H9 (cell line): ENCODE measurements around the gene TNIP1. TPM values are rescaled to one million over a fixed set of nuclear protein-coding genes. Genes with fewer than 3 reads are reported as not detected.

ENCODE experiments used
- DNase-seq: peaks from one replicate; pipeline ENCODE4 v3.0.0-alpha.2; 2017
- H2AFZ ChIP-seq: one replicate; pipeline ENCODE4 v1.6.1; 2013; ENCODE audit warnings: mild to moderate bottlenecking, low read length, control low read depth, moderate library complexity
- H2AK5ac ChIP-seq: 2 replicates; pipeline ENCODE4 v1.6.1; 2013; ENCODE audit warnings: low read length, control low read depth, mixed read lengths; ENCODE audit not compliant: insufficient read length
- H2BK120ac ChIP-seq: one replicate; pipeline ENCODE4 v1.6.1; 2013; ENCODE audit warnings: low read depth, mild to moderate bottlenecking, low read length, control low read depth, inconsistent platforms; ENCODE audit not compliant: poor library complexity, severe bottlenecking
- H2BK12ac ChIP-seq: 2 replicates; pipeline ENCODE4 v1.6.1; 2013; ENCODE audit warnings: low read length, control low read depth, mixed read lengths, low read depth; ENCODE audit not compliant: insufficient read length
- H2BK15ac ChIP-seq: 2 replicates; pipeline ENCODE4 v1.6.1; 2013; ENCODE audit warnings: low read depth, low read length, control low read depth
- H2BK20ac ChIP-seq: one replicate; pipeline ENCODE4 v1.6.1; 2013; ENCODE audit warnings: low read depth, mild to moderate bottlenecking, low read length, control low read depth, inconsistent platforms; ENCODE audit not compliant: poor library complexity, severe bottlenecking
- H2BK5ac ChIP-seq: 2 replicates; pipeline ENCODE4 v1.6.1; 2013; ENCODE audit warnings: low read length, control low read depth, mixed read lengths; ENCODE audit not compliant: insufficient read length
- H3K14ac ChIP-seq: 2 replicates; pipeline ENCODE4 v1.6.1; 2013; ENCODE audit warnings: low read length, control low read depth; ENCODE audit not compliant: insufficient read depth
- H3K18ac ChIP-seq: 2 replicates; pipeline ENCODE4 v1.6.1; 2013; ENCODE audit warnings: low read depth, mild to moderate bottlenecking, mixed read lengths, low read length, control low read depth; ENCODE audit not compliant: insufficient read length
- H3K23ac ChIP-seq: 2 replicates; pipeline ENCODE4 v1.6.1; 2013; ENCODE audit warnings: low read length, control low read depth, mixed read lengths, low read depth; ENCODE audit not compliant: insufficient read length
- H3K23me2 ChIP-seq: 2 replicates; pipeline ENCODE4 v1.6.1; 2013; ENCODE audit warnings: low read depth, mild to moderate bottlenecking, mixed read lengths, low read length, control low read depth; ENCODE audit not compliant: insufficient read length, poor library complexity, severe bottlenecking
- H3K27ac ChIP-seq: 2 replicates; pipeline ENCODE4 v1.5.1; 2013; ENCODE audit warnings: low read length, control low read depth, mixed read lengths, low read depth; ENCODE audit not compliant: insufficient read length
- H3K27me3 ChIP-seq: 2 replicates; pipeline ENCODE4 v1.6.1; 2013; ENCODE audit warnings: low read length, control low read depth, inconsistent platforms; ENCODE audit not compliant: insufficient read depth
- H3K4ac ChIP-seq: 2 replicates; pipeline ENCODE4 v1.6.1; 2013; ENCODE audit warnings: low read depth, mild to moderate bottlenecking, control low read depth, inconsistent platforms, low read length, moderate library complexity
- H3K4me1 ChIP-seq: 2 replicates; pipeline ENCODE4 v1.6.1; 2013; ENCODE audit warnings: low read length, control low read depth, inconsistent platforms; ENCODE audit not compliant: insufficient read depth
- H3K4me2 ChIP-seq: 2 replicates; pipeline ENCODE4 v1.6.1; 2013; ENCODE audit warnings: low read length, control low read depth, mixed read lengths; ENCODE audit not compliant: insufficient read length, insufficient read depth
- H3K56ac ChIP-seq: 2 replicates; pipeline ENCODE4 v1.6.1; 2013; ENCODE audit warnings: low read depth, mild to moderate bottlenecking, mixed read lengths, low read length, control low read depth; ENCODE audit not compliant: insufficient read length
- H3K79me1 ChIP-seq: 2 replicates; pipeline ENCODE4 v1.6.1; 2013; ENCODE audit warnings: low read depth, mild to moderate bottlenecking, moderate library complexity, low read length, control low read depth, inconsistent platforms; ENCODE audit not compliant: insufficient read depth, poor library complexity, severe bottlenecking
- H3K79me2 ChIP-seq: 2 replicates; pipeline ENCODE4 v1.6.1; 2013; ENCODE audit warnings: low read length, control low read depth, inconsistent platforms; ENCODE audit not compliant: insufficient read depth
- H3K9ac ChIP-seq: 2 replicates; pipeline ENCODE4 v1.6.1; 2013; ENCODE audit warnings: low read length, control low read depth, mixed read lengths; ENCODE audit not compliant: insufficient read length; ENCODE audit errors: extremely low read depth
- H3K9me3 ChIP-seq: one replicate; pipeline ENCODE4 v1.6.1; 2013; ENCODE audit warnings: low read depth, low read length, inconsistent platforms; ENCODE audit not compliant: control insufficient read depth
- H3T11ph ChIP-seq: one replicate; pipeline ENCODE4 v1.6.1; 2013; ENCODE audit warnings: mild to moderate bottlenecking, low read length, control low read depth, inconsistent platforms
- H4K20me1 ChIP-seq: one replicate; pipeline ENCODE4 v1.6.1; 2013; ENCODE audit not compliant: control insufficient read depth, insufficient read length, insufficient read depth
- H4K5ac ChIP-seq: 2 replicates; pipeline ENCODE4 v1.6.1; 2013; ENCODE audit warnings: low read depth, mild to moderate bottlenecking, mixed read lengths, low read length, control low read depth; ENCODE audit not compliant: insufficient read length
- H4K8ac ChIP-seq: replicated peaks from 2 replicates; pipeline ENCODE4 v1.6.1; 2013; ENCODE audit warnings: low read length, control low read depth, mixed read lengths, low read depth; ENCODE audit not compliant: insufficient read length
- H4K91ac ChIP-seq: 2 replicates; pipeline ENCODE4 v1.6.1; 2013; ENCODE audit warnings: low read depth, mild to moderate bottlenecking, moderate library complexity, mixed read lengths, low read length, control low read depth; ENCODE audit not compliant: insufficient read length
- H3K27ac Mint-ChIP-seq, 3 experiments: 2 replicates in 2 of 3; 3 replicates in 1 of 3; pipeline ENCODE4 v1.8.0; 2020 to 2021; ENCODE audit warnings: mixed read lengths in 3 of 3, mild to moderate bottlenecking in 1 of 3, moderate library complexity in 1 of 3
- H3K27me3 Mint-ChIP-seq: 2 replicates; pipeline ENCODE4 v1.8.0; 2021; ENCODE audit warnings: low read depth, mild to moderate bottlenecking, moderate library complexity, mixed read lengths
- H3K36me3 Mint-ChIP-seq, 3 experiments: 2 replicates in 2 of 3; 3 replicates in 1 of 3; pipeline ENCODE4 v1.8.0; 2020 to 2021; ENCODE audit warnings: low read depth in 3 of 3, mixed read lengths in 3 of 3; ENCODE audit not compliant: insufficient read depth in 1 of 3
- H3K4me1 Mint-ChIP-seq, 2 experiments: 2 replicates each; pipeline ENCODE4 v1.8.0; 2020; ENCODE audit warnings: mixed read lengths in 2 of 2
- H3K4me3 Mint-ChIP-seq, 2 experiments: 2 replicates in 1 of 2; 3 replicates in 1 of 2; pipeline ENCODE4 v1.8.0; 2020 to 2021; ENCODE audit warnings: mild to moderate bottlenecking in 2 of 2, mixed read lengths in 2 of 2, moderate library complexity in 1 of 2
- H3K9me3 Mint-ChIP-seq, 2 experiments: 2 replicates in 1 of 2; 3 replicates in 1 of 2; pipeline ENCODE4 v1.8.0; 2020; ENCODE audit warnings: mild to moderate bottlenecking in 2 of 2, mixed read lengths in 2 of 2, moderate library complexity in 1 of 2
- WGBS: extraction: QIAGEN DNeasy Blood & Tissue Kit; methylation state at CpG from one replicate; pipeline ENCODE4 v1.1.7; 2013; ENCODE audit warnings: missing lambda C conversion rate, low lambda C conversion rate, mixed read lengths; ENCODE audit not compliant: insufficient read length; ENCODE audit errors: extremely low coverage; 5-methylcytosine and 5-hydroxymethylcytosine counted together
- total RNA-seq: library from RNA; stranded (reverse); gene quantifications from 2 replicates; pipeline ENCODE4 v1.2.1, GENCODE V29; 2021
- TF ChIP-seq, protein P1 (sequence below): fragments of 200-600 bp; sonication (generic); conservative IDR thresholded peaks from 3 replicates; pipeline ENCODE4 v1.8.0; 2021; ENCODE audit warnings: antibody characterized with exemption, mild to moderate bottlenecking

Gene TNIP1
- total RNA-seq, 1 experiment from 2014 or later: 40.8 TPM

DNA sequence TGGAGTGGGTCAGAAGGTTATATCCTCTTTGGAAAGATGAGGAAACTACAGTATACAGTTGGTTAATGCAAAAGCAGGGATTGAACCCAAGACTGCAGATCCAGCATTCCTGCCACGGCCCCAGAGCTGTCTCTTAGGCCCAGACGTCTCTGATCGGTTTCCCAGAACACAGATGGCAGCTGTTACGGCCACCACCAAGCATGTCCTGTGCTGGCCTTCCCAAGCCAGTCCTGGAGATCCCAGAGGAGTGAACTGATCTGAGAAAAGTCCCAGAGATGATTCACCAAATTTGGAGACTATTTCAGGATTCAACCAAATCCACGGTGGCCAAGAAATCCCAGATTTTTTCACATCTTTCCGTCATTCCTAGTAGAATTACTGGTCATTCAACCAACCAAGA is 20.1 kb downstream of the TNIP1 start:
- Histone ChIP-seq H4K8ac (no peak overlapping the region), H2BK12ac (no peak overlapping the region), H2AK5ac (no peak overlapping the region), H3K23me2 (no peaks in the 10 kb centered on the region), H2BK120ac (no peak overlapping the region), H4K5ac (no peak overlapping the region), H2AFZ (no peak overlapping the region), H3T11ph (no peak overlapping the region), H3K14ac (no peak overlapping the region), H3K4me2 (no peak overlapping the region), H2BK5ac (no peak overlapping the region), H3K56ac (no peak overlapping the region), H2BK15ac (no peak overlapping the region), H3K27me3 (no peaks in the 10 kb centered on the region), H3K4ac (no peak overlapping the region), H3K9ac (no peak overlapping the region), H3K27ac (no peak overlapping the region), H4K91ac (no peak overlapping the region), H2BK20ac (no peak overlapping the region), H3K4me1 (no peaks in the 10 kb centered on the region), H3K18ac (no peak overlapping the region), H3K9me3 (no peaks in the 10 kb centered on the region), H3K79me1 (no peaks in the 10 kb centered on the region), H3K79me2 (no peaks in the 10 kb centered on the region), H4K20me1 (no peaks in the 10 kb centered on the region), H3K23ac (no peak overlapping the region)
- Mint-ChIP-seq H3K4me1 (no peaks in the 10 kb centered on the region; a peak in 1 of 4 replicates), H3K27ac (peak overlapping the region in 2 of 3 experiments; percentile 23 to 82; a peak in 3 of 7 replicates), H3K27me3 (no peaks in the 10 kb centered on the region), H3K9me3 (no peaks in the 10 kb centered on the region), H3K4me3 (no peak overlapping the region), H3K36me3 (peaks cover 3 to 33% (median 17%) of the 10 kb centered on the region in 3 experiments)
- DNase-seq: no peak
- TF ChIP-seq, protein P1, sequence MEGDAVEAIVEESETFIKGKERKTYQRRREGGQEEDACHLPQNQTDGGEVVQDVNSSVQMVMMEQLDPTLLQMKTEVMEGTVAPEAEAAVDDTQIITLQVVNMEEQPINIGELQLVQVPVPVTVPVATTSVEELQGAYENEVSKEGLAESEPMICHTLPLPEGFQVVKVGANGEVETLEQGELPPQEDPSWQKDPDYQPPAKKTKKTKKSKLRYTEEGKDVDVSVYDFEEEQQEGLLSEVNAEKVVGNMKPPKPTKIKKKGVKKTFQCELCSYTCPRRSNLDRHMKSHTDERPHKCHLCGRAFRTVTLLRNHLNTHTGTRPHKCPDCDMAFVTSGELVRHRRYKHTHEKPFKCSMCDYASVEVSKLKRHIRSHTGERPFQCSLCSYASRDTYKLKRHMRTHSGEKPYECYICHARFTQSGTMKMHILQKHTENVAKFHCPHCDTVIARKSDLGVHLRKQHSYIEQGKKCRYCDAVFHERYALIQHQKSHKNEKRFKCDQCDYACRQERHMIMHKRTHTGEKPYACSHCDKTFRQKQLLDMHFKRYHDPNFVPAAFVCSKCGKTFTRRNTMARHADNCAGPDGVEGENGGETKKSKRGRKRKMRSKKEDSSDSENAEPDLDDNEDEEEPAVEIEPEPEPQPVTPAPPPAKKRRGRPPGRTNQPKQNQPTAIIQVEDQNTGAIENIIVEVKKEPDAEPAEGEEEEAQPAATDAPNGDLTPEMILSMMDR: no peak
- no CpG with 5 or more reads among the region's 6 CpGs for WGBS
